CD8-positive, alpha-beta memory T cell (primary cell): Measurements from ENCODE around the gene ZMYND10. TPM values are rescaled to one million over a fixed set of nuclear protein-coding genes. Genes with fewer than 3 reads are reported as not detected.

Experiments
- CTCF ChIA-PET: fragments of 350-600 bp; sonication (Branson Sonifier 250); formaldehyde crosslinking; loops from one replicate; lab custom pipeline; 2021; ENCODE audit warnings: antibody characterized with exemption; lab: Charles Lee
- POLR2A ChIA-PET: fragments of 350-600 bp; sonication (Branson Sonifier 250); formaldehyde crosslinking; loops from one replicate; lab custom pipeline; 2021; ENCODE audit warnings: antibody characterized with exemption; lab: Charles Lee
- DNase-seq, 5 donors: peaks; one replicate each; pipeline versions ENCODE4 v3.0.0 to v3.0.0-alpha.2; 2020 to 2022; ENCODE audit warnings: mixed read lengths in 1 of 5
- H3K27ac ChIP-seq: one replicate; pipeline ENCODE4 v1.7.0; 2013; ENCODE audit warnings: low read depth, mild to moderate bottlenecking, low read length, moderate library complexity
- H3K27me3 ChIP-seq: 2 replicates; pipeline ENCODE4 v1.7.0; 2013; ENCODE audit warnings: low read length, mild to moderate bottlenecking; ENCODE audit not compliant: insufficient read depth, poor library complexity, severe bottlenecking
- H3K36me3 ChIP-seq: 2 replicates; pipeline ENCODE4 v1.7.0; 2013; ENCODE audit warnings: mild to moderate bottlenecking, low read length, moderate library complexity; ENCODE audit not compliant: insufficient read depth
- H3K4me1 ChIP-seq: 2 replicates; pipeline ENCODE4 v1.7.0; 2013; ENCODE audit warnings: mild to moderate bottlenecking, low read length, moderate library complexity; ENCODE audit not compliant: insufficient read depth
- H3K4me3 ChIP-seq: 2 replicates; pipeline ENCODE4 v1.7.0; 2013; ENCODE audit warnings: mild to moderate bottlenecking, low read length
- H3K9me3 ChIP-seq: 2 replicates; pipeline ENCODE4 v1.7.0; 2013; ENCODE audit warnings: mild to moderate bottlenecking, low read length
- H3K27ac Mint-ChIP-seq, 8 donors: one replicate each; pipeline ENCODE4 v1.8.0; 2020 to 2021; ENCODE audit warnings: mixed read lengths in 8 of 8, mild to moderate bottlenecking in 6 of 8, inconsistent platforms in 3 of 8, moderate library complexity in 3 of 8
- H3K27me3 Mint-ChIP-seq, 2 donors: one replicate each; pipeline ENCODE4 v1.8.0; 2020 to 2021; ENCODE audit warnings: mixed read lengths in 2 of 2, mild to moderate bottlenecking in 1 of 2, moderate library complexity in 1 of 2
- H3K36me3 Mint-ChIP-seq, 3 donors: one replicate each; pipeline ENCODE4 v1.8.0; 2020 to 2021; ENCODE audit warnings: mixed read lengths in 3 of 3, inconsistent platforms in 1 of 3, mild to moderate bottlenecking in 1 of 3
- H3K4me1 Mint-ChIP-seq, 3 donors: one replicate each; pipeline ENCODE4 v1.8.0; 2020 to 2021; ENCODE audit warnings: mixed read lengths in 3 of 3, inconsistent platforms in 1 of 3, mild to moderate bottlenecking in 1 of 3
- H3K4me3 Mint-ChIP-seq, 7 donors: one replicate each; pipeline ENCODE4 v1.8.0; 2020 to 2021; ENCODE audit warnings: mixed read lengths in 7 of 7, mild to moderate bottlenecking in 6 of 7, moderate library complexity in 4 of 7, inconsistent platforms in 2 of 7
- H3K9me3 Mint-ChIP-seq, 5 donors: one replicate each; pipeline ENCODE4 v1.8.0; 2020 to 2022; ENCODE audit warnings: mixed read lengths in 5 of 5, mild to moderate bottlenecking in 3 of 5, moderate library complexity in 2 of 5, inconsistent platforms in 1 of 5
- polyA plus RNA-seq: library from polyadenylated mRNA; unstranded; fragments of 300-500 nt; fragmentation: Illumina TruSeq; gene quantifications from one replicate; pipeline ENCODE4 v1.2.3, GENCODE V29; 2021
- total RNA-seq, 2 experiments: library from RNA; stranded (reverse); gene quantifications; one replicate each; pipeline ENCODE4 v1.2.3, GENCODE V29; 2021

ZMYND10 gene
- total and polyA plus RNA-seq, 3 experiments from 2014 or later, result 0.97 to 1.3 (median 1.1) TPM

- Mint-ChIP-seq H3K9me3 (no peaks in the 10 kb centered on the region), H3K36me3 (peaks cover 0 to 53% (median 0%) of the 10 kb centered on the region in 3 donors), H3K4me3 (peak overlapping the region; percentile 82 to 97 (median 91)), H3K27ac (peak overlapping the region; percentile 15 to 96 (median 86)), H3K4me1 (peaks cover 23 to 43% (median 26%) of the 10 kb centered on the region in 3 donors), H3K27me3 (peaks cover 0 to 1% of the 10 kb centered on the region in 2 donors)
- Histone ChIP-seq H3K4me3 (peak overlapping the region; percentile 70), H3K27me3 (no peaks in the 10 kb centered on the region), H3K27ac (peak overlapping the region; percentile 71), H3K9me3 (no peaks in the 10 kb centered on the region), H3K36me3 (peaks cover 26% of the 10 kb centered on the region), H3K4me1 (peaks cover 18% of the 10 kb centered on the region)
- DNase-seq, result no peak
- ChIA-PET POLR2A (interaction anchor here (0.8 to 3.9 kb wide), 4 partner anchors 10 to 35 kb away, joined by 5 to 57 read pairs (median 8); partner anchors contain the start of genes HYAL3, IFRD2, NAA80 and RASSF1), CTCF (interaction anchor here (0.7 to 2.5 kb wide), 8 partner anchors 8 to 134 kb away, joined by 3 to 19 read pairs (median 4); partner anchors contain the start of genes IFRD2 and RASSF1)
Observed at GRCh38 chr3:50327129-50327528, 18.4 kb downstream of the ZMYND10 start.

- no peaks in the 10 kb centered on the region for H3K9me3 ChIP-seq
- DNase-seq, result no peak
- POLR2A ChIA-PET, result interaction anchor here (3.9 kb wide), 1 partner anchor 11 kb away, joined by 57 read pairs; no protein-coding TSS in a partner anchor
- peaks cover 21% of the 10 kb centered on the region for H3K36me3 ChIP-seq
- peaks cover 22% of the 10 kb centered on the region for H3K4me1 ChIP-seq
- Mint-ChIP-seq H3K27me3 (peaks cover 0 to 1% of the 10 kb centered on the region in 2 donors), H3K4me1 (peaks cover 20 to 38% (median 24%) of the 10 kb centered on the region in 3 donors), H3K4me3 (peak overlapping the region; percentile 32 to 97 (median 45)), H3K27ac (peak overlapping the region in 6 of 8 donors; percentile 29 to 70 (median 60)), H3K9me3 (no peaks in the 10 kb centered on the region), H3K36me3 (peaks cover 0 to 44% (median 0%) of the 10 kb centered on the region in 3 donors)
- H3K4me3 ChIP-seq, result no peak overlapping the region
- H3K27me3 ChIP-seq, result no peaks in the 10 kb centered on the region
- H3K27ac ChIP-seq, result no peak overlapping the region
- CTCF ChIA-PET, result interaction anchor here (1.4 to 3.3 kb wide), 2 partner anchors 11 to 67 kb away, joined by 3 to 22 read pairs; no protein-coding TSS in a partner anchor
Observed at GRCh38 chr3:50326182-50326541, 19.4 kb downstream of the ZMYND10 start.

- H3K27me3 Mint-ChIP-seq, result peaks cover 0 to 1% of the 10 kb centered on the region in 2 donors
Observed at GRCh38 chr3:50325497-50326181, 19.9 kb downstream of the ZMYND10 start.

GRCh38 chr3:50325113-50325480 is 20.4 kb downstream of the ZMYND10 start:
- ChIA-PET POLR2A (no interaction called here), CTCF (interaction anchor here (1.0 to 3.3 kb wide), 11 partner anchors 11 to 131 kb away, joined by 3 to 22 read pairs (median 4); partner anchors contain the start of genes HYAL3 and NAA80)
- Mint-ChIP-seq H3K9me3 (no peaks in the 10 kb centered on the region), H3K27me3 (peaks cover 0 to 1% of the 10 kb centered on the region in 2 donors), H3K4me3 (peak overlapping the region in 3 of 7 donors; percentile 47 to 85 (median 76)), H3K4me1 (peaks cover 25 to 45% (median 31%) of the 10 kb centered on the region in 3 donors), H3K27ac (peak overlapping the region in 5 of 8 donors; percentile 33 to 80 (median 70)), H3K36me3 (peaks cover 0 to 35% (median 0%) of the 10 kb centered on the region in 3 donors)
- peaks cover 11% of the 10 kb centered on the region for H3K36me3 ChIP-seq
- no peak for DNase-seq
- no peaks in the 10 kb centered on the region for H3K27me3 ChIP-seq
- peaks cover 29% of the 10 kb centered on the region for H3K4me1 ChIP-seq
- no peak overlapping the region for H3K27ac ChIP-seq
- no peak overlapping the region for H3K4me3 ChIP-seq
- H3K9me3 ChIP-seq, result no peaks in the 10 kb centered on the region

More at GRCh38 chr3:50325497-50326181, 19.9 kb downstream of the ZMYND10 start:
- peak overlapping the region in 3 of 7 donors; percentile 47 to 85 (median 76) for H3K4me3 Mint-ChIP-seq
- Histone ChIP-seq H3K27ac (no peak overlapping the region), H3K4me3 (no peak overlapping the region), H3K9me3 (no peaks in the 10 kb centered on the region), H3K27me3 (no peaks in the 10 kb centered on the region), H3K36me3 (peaks cover 15% of the 10 kb centered on the region), H3K4me1 (peaks cover 24% of the 10 kb centered on the region)
- H3K4me1 Mint-ChIP-seq, result peaks cover 20 to 40% (median 26%) of the 10 kb centered on the region in 3 donors
- no peaks in the 10 kb centered on the region for H3K9me3 Mint-ChIP-seq
- ChIA-PET POLR2A (interaction anchor here (3.9 kb wide), 1 partner anchor 12 kb away, joined by 57 read pairs; no protein-coding TSS in a partner anchor), CTCF (interaction anchor here (1.0 to 3.3 kb wide), 4 partner anchors 11 to 26 kb away, joined by 3 to 22 read pairs (median 12); partner anchors contain the start of genes HYAL3 and NAA80)
- no peak for DNase-seq
- H3K36me3 Mint-ChIP-seq, result peaks cover 0 to 41% (median 0%) of the 10 kb centered on the region in 3 donors
- H3K27ac Mint-ChIP-seq, result peak overlapping the region in 5 of 8 donors; percentile 45 to 80 (median 66)

DNA sequence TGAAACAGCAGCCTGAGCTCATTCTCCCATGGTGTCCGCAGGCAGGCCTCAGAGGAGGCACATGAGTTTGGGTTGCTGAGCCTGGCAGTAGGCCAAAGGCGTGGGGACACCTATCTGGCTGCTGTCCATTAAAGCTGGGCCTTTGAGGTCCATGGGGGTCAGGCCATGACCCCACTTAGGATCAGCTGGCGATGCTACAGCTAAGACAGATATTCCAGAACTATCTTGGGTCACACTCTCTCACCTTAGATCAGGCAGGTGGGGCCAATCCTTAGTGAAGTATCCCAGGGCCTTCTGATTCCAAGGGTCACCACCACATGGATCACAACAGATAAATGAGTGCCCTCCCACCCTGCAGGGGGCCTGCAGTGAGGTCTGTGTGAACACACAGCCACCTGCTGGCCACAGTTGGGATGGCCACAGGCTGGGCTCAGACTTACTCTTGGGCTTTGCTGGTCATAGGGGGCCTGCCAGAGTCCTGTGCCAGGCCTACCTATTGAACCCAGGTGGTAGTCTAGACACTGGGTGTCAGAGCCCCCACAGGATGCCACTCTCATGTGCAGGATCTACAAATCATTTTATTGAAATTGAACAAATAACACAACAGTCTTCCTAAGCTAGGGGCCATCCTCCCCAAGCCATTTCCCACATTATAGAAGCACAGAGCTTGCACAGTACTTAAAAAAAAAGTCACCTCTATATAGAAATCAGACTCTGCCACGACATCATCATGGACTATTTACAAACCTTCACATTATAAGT is 21.0 kb downstream of the ZMYND10 start:
- POLR2A ChIA-PET, result interaction anchor here (2.0 kb wide), 1 partner anchor 13 kb away, joined by 6 read pairs; no protein-coding TSS in a partner anchor
- H3K27ac ChIP-seq, result no peak overlapping the region
- H3K27me3 Mint-ChIP-seq, result peaks cover 0 to 1% of the 10 kb centered on the region in 2 donors
- H3K27ac Mint-ChIP-seq, result peak overlapping the region; percentile 31 to 89 (median 64)
- H3K4me1 Mint-ChIP-seq, result peaks cover 30 to 51% (median 36%) of the 10 kb centered on the region in 3 donors
- no peaks in the 10 kb centered on the region for H3K9me3 Mint-ChIP-seq
- peak overlapping the region in 2 of 7 donors; percentile 5 to 85 for H3K4me3 Mint-ChIP-seq
- CTCF ChIA-PET, result interaction anchor here (0.8 to 3.3 kb wide), 18 partner anchors 8 to 130 kb away, joined by 3 to 22 read pairs (median 4); partner anchors contain the start of genes HYAL3 and NAA80
- peaks cover 35% of the 10 kb centered on the region for H3K4me1 ChIP-seq
- no peaks in the 10 kb centered on the region for H3K9me3 ChIP-seq
- H3K4me3 ChIP-seq, result no peak overlapping the region
- peaks cover 6% of the 10 kb centered on the region for H3K36me3 ChIP-seq
- DNase-seq, result peak; percentile 39 to 75 (median 50)
- peaks cover 0 to 30% (median 0%) of the 10 kb centered on the region in 3 donors for H3K36me3 Mint-ChIP-seq
- H3K27me3 ChIP-seq, result no peaks in the 10 kb centered on the region

- Mint-ChIP-seq H3K27me3 (peaks cover 0 to 1% of the 10 kb centered on the region in 2 donors), H3K4me1 (peaks cover 35 to 58% (median 43%) of the 10 kb centered on the region in 3 donors), H3K4me3 (peak overlapping the region in 1 of 7 donors; percentile 81), H3K36me3 (peaks cover 0 to 27% (median 0%) of the 10 kb centered on the region in 3 donors), H3K27ac (peak overlapping the region in 5 of 8 donors; percentile 38 to 84 (median 71)), H3K9me3 (no peaks in the 10 kb centered on the region)
- no peak for DNase-seq
- ChIA-PET CTCF (interaction anchor here (0.8 to 3.3 kb wide), 16 partner anchors 9 to 129 kb away, joined by 3 to 22 read pairs (median 4); partner anchors contain the start of genes HYAL3 and NAA80), POLR2A (interaction anchor here (0.6 to 2.0 kb wide), 2 partner anchors 14 to 35 kb away, joined by 3 to 6 read pairs; no protein-coding TSS in a partner anchor)
- no peak overlapping the region for H3K27ac ChIP-seq
- no peak overlapping the region for H3K4me3 ChIP-seq
- H3K4me1 ChIP-seq, result peaks cover 34% of the 10 kb centered on the region
- H3K9me3 ChIP-seq, result no peaks in the 10 kb centered on the region
- H3K27me3 ChIP-seq, result no peaks in the 10 kb centered on the region
- peaks cover 4% of the 10 kb centered on the region for H3K36me3 ChIP-seq
Observed at GRCh38 chr3:50323614-50324199, 21.8 kb downstream of the ZMYND10 start.
